Kidney (tissue), 14 donors: ENCODE results near the gene CNTNAP1. TPM values are rescaled to one million over a fixed set of nuclear protein-coding genes. Genes with fewer than 3 reads are reported as not detected.

ENCODE experiments used
- DNase-seq, 5 donors: peaks; one replicate each; pipeline ENCODE4 v3.0.0-alpha.2; 2013 to 2020
- FAIRE-seq: peaks from 2 replicates; lab custom pipeline; 2012; peaks lifted over from hg19 to GRCh38; lab: Jason Lieb, UNC
- H3K27ac ChIP-seq, 2 donors: one replicate each; pipeline ENCODE4 v1.7.0; 2013; ENCODE audit warnings: low read depth in 2 of 2, low read length in 2 of 2, inconsistent platforms in 1 of 2
- H3K27me3 ChIP-seq: one replicate; pipeline ENCODE4 v1.7.1; 2013; ENCODE audit warnings: low read length, inconsistent platforms; ENCODE audit not compliant: control insufficient read depth, insufficient read depth
- H3K36me3 ChIP-seq, 3 donors: one replicate each; pipeline versions ENCODE4 v1.7.0 to v1.7.1; 2013; ENCODE audit warnings: low read length in 3 of 3, control low read depth in 1 of 3, inconsistent platforms in 1 of 3; ENCODE audit not compliant: insufficient read depth in 3 of 3, control insufficient read depth in 2 of 3
- H3K4me1 ChIP-seq, 3 donors: one replicate each; pipeline versions ENCODE4 v1.7.0 to v1.7.1; 2013; ENCODE audit warnings: low read length in 3 of 3, inconsistent platforms in 1 of 3, low read depth in 1 of 3; ENCODE audit not compliant: control insufficient read depth in 2 of 3, insufficient read depth in 2 of 3
- H3K4me3 ChIP-seq, 3 donors: one replicate each; pipeline versions ENCODE4 v1.7.0 to v1.8.1; 2013; ENCODE audit warnings: low read length in 3 of 3, control low read depth in 1 of 3, inconsistent platforms in 1 of 3
- H3K9ac ChIP-seq, 3 donors: one replicate each; pipeline versions ENCODE4 v1.7.0 to v1.7.1; 2013; ENCODE audit warnings: low read length in 3 of 3, control low read depth in 1 of 3, inconsistent platforms in 1 of 3
- H3K9me3 ChIP-seq, 3 donors: one replicate each; pipeline versions ENCODE4 v1.7.0 to v1.7.1; 2013; ENCODE audit warnings: low read length in 3 of 3, control low read depth in 1 of 3, inconsistent platforms in 1 of 3; ENCODE audit not compliant: control insufficient read depth in 2 of 3, insufficient read depth in 1 of 3
- CTCF ChIP-seq: IDR thresholded peaks from 3 replicates; pipeline ENCODE4 v1.5.1; 2012; ENCODE audit warnings: mild to moderate bottlenecking, moderate library complexity, borderline replicate concordance; ENCODE audit not compliant: insufficient read depth; ENCODE audit errors: extremely low read depth
- intact Hi-C: fragments of 100-400 bp; cut with DNase I; formaldehyde crosslinking; loops from one replicate; pipeline ENCODE4 v1.11.1; 2022
- polyA plus RNA-seq: library from polyadenylated mRNA; stranded (reverse); fragments of 350-450 nt; fragmentation: Illumina TruSeq; extraction: RNeasy Lipid Tissue Mini Kit (QIAGEN cat#74804); gene quantifications from one replicate; pipeline ENCODE4 v1.2.3, GENCODE V29; 2014; ENCODE audit warnings: low read depth, low replicate concordance; ENCODE audit not compliant: insufficient read depth
- total RNA-seq: library from RNA; stranded (reverse); fragmentation: NEBNext Ultra II Directional; extraction: Animal tissue kit (Norgen Biotek cat#: 25700); gene quantifications from one replicate; pipeline ENCODE4 v1.2.1, GENCODE V29; 2021
- donor health status: control.
- donor health status: control.
- donor health status: control.
- donor health status: control.
- donor health status: control.
- donor health status: DM: yes; HTN: yes; CAD: no.
- donor health status: Normal renal cell carcinoma (clear cell type).

CNTNAP1 gene
- total and polyA plus RNA-seq, 2 donors from 2014 or later: 1.4 to 9.1 TPM

- Histone ChIP-seq H3K27ac (no peak overlapping the region), H3K4me1 (no peaks in the 10 kb centered on the region), H3K9ac (no peak overlapping the region), H3K36me3 (peaks cover 4 to 52% (median 34%) of the 10 kb centered on the region in 3 donors), H3K4me3 (no peak overlapping the region), H3K9me3 (no peaks in the 10 kb centered on the region), H3K27me3 (no peaks in the 10 kb centered on the region)
- no peak for FAIRE-seq
- intact Hi-C loops: no loop called here
- no peak for TF ChIP-seq CTCF
- no peak for DNase-seq
Measured at GRCh38 chr17:42700586-42701289, 18.4 kb downstream of the CNTNAP1 start.

GRCh38 chr17:42702446-42702845 is 20.1 kb downstream of the CNTNAP1 start:
- Histone ChIP-seq H3K27me3 (no peaks in the 10 kb centered on the region), H3K9ac (no peak overlapping the region), H3K9me3 (no peaks in the 10 kb centered on the region), H3K36me3 (peaks cover 8 to 68% (median 40%) of the 10 kb centered on the region in 3 donors), H3K4me1 (no peaks in the 10 kb centered on the region), H3K27ac (no peak overlapping the region), H3K4me3 (no peak overlapping the region)
- DNase-seq: no peak
- intact Hi-C loops: no loop called here
- no peak for TF ChIP-seq CTCF
- no peak for FAIRE-seq

- Histone ChIP-seq H3K4me1 (no peaks in the 10 kb centered on the region), H3K27me3 (no peaks in the 10 kb centered on the region), H3K9ac (no peak overlapping the region), H3K9me3 (no peaks in the 10 kb centered on the region), H3K36me3 (peaks cover 8 to 80% (median 50%) of the 10 kb centered on the region in 3 donors), H3K4me3 (no peak overlapping the region), H3K27ac (no peak overlapping the region)
- intact Hi-C loops: no loop called here
- FAIRE-seq: no peak
- no peak for DNase-seq
- TF ChIP-seq CTCF: no peak
Measured at GRCh38 chr17:42704490-42704836, 22.1 kb downstream of the CNTNAP1 start.
